NB4 (cell line): ENCODE data around the gene BHLHA15.

Experiments used
- CTCF ChIP-seq: IDR thresholded peaks from one replicate; pipeline ENCODE4 v1.5.1; 2012; ENCODE audit warnings: low read depth, low read length
- MAX ChIP-seq: IDR thresholded peaks from 2 replicates; pipeline ENCODE4 v1.6.1; 2011; ENCODE audit warnings: low read depth, low read length
- MYC ChIP-seq: IDR thresholded peaks from 2 replicates; pipeline ENCODE4 v1.6.1; 2011; ENCODE audit warnings: low read depth, low read length
- POLR2A ChIP-seq: IDR thresholded peaks from 2 replicates; pipeline ENCODE4 v1.6.1; 2011; ENCODE audit warnings: mild to moderate bottlenecking; ENCODE audit not compliant: insufficient read length; ENCODE audit errors: extremely low read depth

DNA sequence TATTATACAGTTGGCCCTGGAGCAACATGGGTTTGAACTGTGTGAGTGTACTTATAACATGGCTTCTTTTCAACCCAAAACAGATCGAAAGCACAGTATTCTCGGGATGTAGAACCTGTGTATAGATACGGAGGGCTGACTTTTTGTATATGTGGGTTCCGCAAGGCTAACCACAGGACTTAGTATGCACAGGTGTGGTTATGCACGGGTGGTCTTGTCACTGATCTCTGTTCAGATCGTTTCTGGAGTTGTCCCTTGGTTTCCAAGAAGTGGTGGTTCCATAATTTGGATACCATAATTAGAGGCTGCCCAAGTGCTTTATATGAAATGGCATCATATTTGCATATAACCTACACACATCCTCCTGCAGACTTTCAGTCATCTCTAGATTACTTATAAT is 10.9 kb upstream of the BHLHA15 start:
- no peak for TF ChIP-seq POLR2A
- TF ChIP-seq CTCF, result no peak
- TF ChIP-seq MAX, result no peak
- TF ChIP-seq MYC, result no peak
